ENCODE results near the gene CAMTA1. TPM values are rescaled to one million over a fixed set of nuclear protein-coding genes. Genes with fewer than 3 reads are reported as not detected.

The CAMTA1 gene
- total RNA-seq, 4 donors from 2014 or later = 86.3 to 170 (median 132) TPM

GRCh38 chr1:7520496-7520895, 735.2 kb downstream of the CAMTA1 start:
- no peak for ATAC-seq
- 100% methylated on average over 1 of the region's 4 CpGs; no CpG with 5 or more reads in 1 of the 2 donors for WGBS, 2 donors (ENCODE audit: low coverage in 1 of 2)
- Histone ChIP-seq H3K4me1 (peaks cover 0 to 5% (median 0%) of the 10 kb centered on the region in 3 donors), H3K27me3 (peaks cover 6% of the 10 kb centered on the region), H3K4me3 (no peak overlapping the region), H3K27ac (no peak overlapping the region), H3K36me3 (no peaks in the 10 kb centered on the region), H3K9me3 (no peaks in the 10 kb centered on the region)
- TF ChIP-seq POLR2AphosphoS5 (IDR thresholded peaks at IDR 0.05) = no peak
- no peak for TF ChIP-seq POLR2A (IDR thresholded peaks at IDR 0.05)
- no peak for TF ChIP-seq EP300 (IDR thresholded peaks at IDR 0.05)
- TF ChIP-seq CTCF (IDR thresholded peaks at IDR 0.05) = no peak

- Histone ChIP-seq H3K27ac (no peak overlapping the region), H3K9me3 (no peaks in the 10 kb centered on the region), H3K4me3 (no peak overlapping the region), H3K36me3 (no peaks in the 10 kb centered on the region), H3K4me1 (peaks cover 0 to 5% (median 0%) of the 10 kb centered on the region in 3 donors), H3K27me3 (peaks cover 8% of the 10 kb centered on the region)
- 88% methylated on average over 4 to 15 of the region's 16 CpGs for WGBS, 2 donors (ENCODE audit: low coverage in 1 of 2)
- no peak for ATAC-seq
- TF ChIP-seq POLR2A (IDR thresholded peaks at IDR 0.05) (no peak), CTCF (IDR thresholded peaks at IDR 0.05) (no peak), EP300 (IDR thresholded peaks at IDR 0.05) (no peak), POLR2AphosphoS5 (IDR thresholded peaks at IDR 0.05) (no peak)
Observed at GRCh38 chr1:7524341-7525337, 739.4 kb downstream of the CAMTA1 start.

GRCh38 chr1:7525338-7526063, 740.2 kb downstream of the CAMTA1 start:
- H3K9me3 ChIP-seq = no peaks in the 10 kb centered on the region
- 88 to 90% methylated on average over 6 to 7 of the region's 12 CpGs for WGBS, 2 donors (ENCODE audit: low coverage in 1 of 2)
- H3K27me3 ChIP-seq = peaks cover 8% of the 10 kb centered on the region
- H3K4me3 ChIP-seq = no peak overlapping the region
- H3K36me3 ChIP-seq = no peaks in the 10 kb centered on the region
- TF ChIP-seq POLR2AphosphoS5 (IDR thresholded peaks at IDR 0.05) = no peak
- TF ChIP-seq EP300 (IDR thresholded peaks at IDR 0.05) = no peak
- no peak for TF ChIP-seq CTCF (IDR thresholded peaks at IDR 0.05)
- TF ChIP-seq POLR2A (IDR thresholded peaks at IDR 0.05) = no peak
- peaks cover 0 to 5% (median 0%) of the 10 kb centered on the region in 3 donors for H3K4me1 ChIP-seq
- no peak for ATAC-seq
- no peak overlapping the region for H3K27ac ChIP-seq

- peaks cover 8% of the 10 kb centered on the region for H3K27me3 ChIP-seq
- ATAC-seq = no peak
- WGBS, 2 donors (ENCODE audit: low coverage in 1 of 2) = 90% methylated on average over 2 of the region's 10 CpGs; no CpG with 5 or more reads in 1 of the 2 donors
- H3K27ac ChIP-seq = no peak overlapping the region
- H3K9me3 ChIP-seq = no peaks in the 10 kb centered on the region
- H3K4me3 ChIP-seq = no peak overlapping the region
- peaks cover 0 to 4% (median 0%) of the 10 kb centered on the region in 3 donors for H3K4me1 ChIP-seq
- H3K36me3 ChIP-seq = no peaks in the 10 kb centered on the region
- TF ChIP-seq EP300 (IDR thresholded peaks at IDR 0.05) = no peak
- TF ChIP-seq POLR2A (IDR thresholded peaks at IDR 0.05) = no peak
- TF ChIP-seq POLR2AphosphoS5 (IDR thresholded peaks at IDR 0.05) = no peak
Observed at GRCh38 chr1:7526196-7526866, 741.1 kb downstream of the CAMTA1 start.
